ENCODE data around the gene GNPTG. TPM values are rescaled to one million over a fixed set of nuclear protein-coding genes. Genes with fewer than 3 reads are reported as not detected.

The GNPTG gene
- total and polyA plus RNA-seq, 2 donors: 27.8 to 61.3 TPM

- peak overlapping the region; percentile 75 to 93 for H3K4me3 ChIP-seq (ENCODE audit: low read length in 2 of 2)
- H3K36me3 ChIP-seq (ENCODE audit: control insufficient read depth in 2 of 2, insufficient read depth in 2 of 2, low read length in 1 of 2): peaks cover 37 to 40% of the 10 kb centered on the region in 2 donors
- peak in 2 of 9 donors; percentile 41 to 49 for DNase-seq (ENCODE audit: low read depth in 6 of 9, low spot score in 9 of 9)
- peaks cover 17 to 29% of the 10 kb centered on the region in 2 donors for H3K4me1 ChIP-seq (ENCODE audit: control insufficient read depth in 2 of 2, insufficient read depth in 2 of 2, low read length in 2 of 2)
- H3K27ac ChIP-seq (ENCODE audit: low read depth in 1 of 2, low read length in 1 of 2): peak overlapping the region in 1 of 2 donors; percentile 56
- H3K9me3 ChIP-seq (ENCODE audit: control insufficient read depth in 2 of 2, insufficient read depth in 1 of 2, low read length in 1 of 2): no peaks in the 10 kb centered on the region
- H3K27me3 ChIP-seq (ENCODE audit: control insufficient read depth in 2 of 2, insufficient read depth in 1 of 2, low read length in 1 of 2): no peaks in the 10 kb centered on the region
- 2% methylated on average over 14 of the region's 14 CpGs for whole genome bisulfite sequencing
Measured at GRCh38 chr16:1310832-1311200, 40.9 kb upstream of the GNPTG start.

- peak overlapping the region; percentile 75 to 93 for H3K4me3 ChIP-seq (ENCODE audit: low read length in 2 of 2)
- H3K27ac ChIP-seq (ENCODE audit: low read depth in 1 of 2, low read length in 1 of 2): peak overlapping the region in 1 of 2 donors; percentile 31
- H3K4me1 ChIP-seq (ENCODE audit: control insufficient read depth in 2 of 2, insufficient read depth in 2 of 2, low read length in 2 of 2): peaks cover 16 to 25% of the 10 kb centered on the region in 2 donors
- WGBS: 35% methylated on average over 13 of the region's 13 CpGs
- H3K9me3 ChIP-seq (ENCODE audit: control insufficient read depth in 2 of 2, insufficient read depth in 1 of 2, low read length in 1 of 2): no peaks in the 10 kb centered on the region
- no peak for DNase-seq (ENCODE audit: low read depth in 6 of 9, low spot score in 9 of 9)
- H3K36me3 ChIP-seq (ENCODE audit: control insufficient read depth in 2 of 2, insufficient read depth in 2 of 2, low read length in 1 of 2): peaks cover 42 to 44% of the 10 kb centered on the region in 2 donors
- H3K27me3 ChIP-seq (ENCODE audit: control insufficient read depth in 2 of 2, insufficient read depth in 1 of 2, low read length in 1 of 2): no peaks in the 10 kb centered on the region
Measured at GRCh38 chr16:1311212-1311737, 40.5 kb upstream of the GNPTG start.

- Histone ChIP-seq H3K9me3 (ENCODE audit: control insufficient read depth in 2 of 2, insufficient read depth in 1 of 2, low read length in 1 of 2) (no peaks in the 10 kb centered on the region), H3K27me3 (ENCODE audit: control insufficient read depth in 2 of 2, insufficient read depth in 1 of 2, low read length in 1 of 2) (no peaks in the 10 kb centered on the region), H3K4me1 (ENCODE audit: control insufficient read depth in 2 of 2, insufficient read depth in 2 of 2, low read length in 2 of 2) (peaks cover 16 to 20% of the 10 kb centered on the region in 2 donors), H3K4me3 (ENCODE audit: low read length in 2 of 2) (peak overlapping the region; percentile 75 to 93), H3K36me3 (ENCODE audit: control insufficient read depth in 2 of 2, insufficient read depth in 2 of 2, low read length in 1 of 2) (peaks cover 48 to 51% of the 10 kb centered on the region in 2 donors), H3K27ac (ENCODE audit: low read depth in 1 of 2, low read length in 1 of 2) (no peak overlapping the region)
- 73% methylated on average over 35 of the region's 35 CpGs for WGBS
- DNase-seq (ENCODE audit: low read depth in 6 of 9, low spot score in 9 of 9): no peak
Measured at GRCh38 chr16:1311738-1312466, 39.8 kb upstream of the GNPTG start.

- H3K27me3 ChIP-seq (ENCODE audit: control insufficient read depth in 2 of 2, insufficient read depth in 1 of 2, low read length in 1 of 2): no peaks in the 10 kb centered on the region
- WGBS: 88% methylated on average over 16 of the region's 16 CpGs
- no peak for DNase-seq (ENCODE audit: low read depth in 6 of 9, low spot score in 9 of 9)
- H3K9me3 ChIP-seq (ENCODE audit: control insufficient read depth in 2 of 2, insufficient read depth in 1 of 2, low read length in 1 of 2): no peaks in the 10 kb centered on the region
- H3K4me3 ChIP-seq (ENCODE audit: low read length in 2 of 2): no peak overlapping the region
- peaks cover 16 to 20% of the 10 kb centered on the region in 2 donors for H3K4me1 ChIP-seq (ENCODE audit: control insufficient read depth in 2 of 2, insufficient read depth in 2 of 2, low read length in 2 of 2)
- H3K27ac ChIP-seq (ENCODE audit: low read depth in 1 of 2, low read length in 1 of 2): no peak overlapping the region
- H3K36me3 ChIP-seq (ENCODE audit: control insufficient read depth in 2 of 2, insufficient read depth in 2 of 2, low read length in 1 of 2): peaks cover 53 to 56% of the 10 kb centered on the region in 2 donors
Measured at GRCh38 chr16:1312467-1312816, 39.3 kb upstream of the GNPTG start.

GRCh38 chr16:1312903-1313302 is 38.8 kb upstream of the GNPTG start:
- Histone ChIP-seq H3K27ac (ENCODE audit: low read depth in 1 of 2, low read length in 1 of 2) (no peak overlapping the region), H3K4me3 (ENCODE audit: low read length in 2 of 2) (no peak overlapping the region), H3K4me1 (ENCODE audit: control insufficient read depth in 2 of 2, insufficient read depth in 2 of 2, low read length in 2 of 2) (peaks cover 16 to 20% of the 10 kb centered on the region in 2 donors), H3K27me3 (ENCODE audit: control insufficient read depth in 2 of 2, insufficient read depth in 1 of 2, low read length in 1 of 2) (no peaks in the 10 kb centered on the region), H3K36me3 (ENCODE audit: control insufficient read depth in 2 of 2, insufficient read depth in 2 of 2, low read length in 1 of 2) (peaks cover 58 to 61% of the 10 kb centered on the region in 2 donors), H3K9me3 (ENCODE audit: control insufficient read depth in 2 of 2, insufficient read depth in 1 of 2, low read length in 1 of 2) (no peaks in the 10 kb centered on the region)
- WGBS: 96% methylated on average over 15 of the region's 15 CpGs
- no peak for DNase-seq (ENCODE audit: low read depth in 6 of 9, low spot score in 9 of 9)

GRCh38 chr16:1313721-1314369 is 37.9 kb upstream of the GNPTG start:
- Histone ChIP-seq H3K4me1 (ENCODE audit: control insufficient read depth in 2 of 2, insufficient read depth in 2 of 2, low read length in 2 of 2) (peaks cover 13 to 20% of the 10 kb centered on the region in 2 donors), H3K27ac (ENCODE audit: low read depth in 1 of 2, low read length in 1 of 2) (no peak overlapping the region), H3K27me3 (ENCODE audit: control insufficient read depth in 2 of 2, insufficient read depth in 1 of 2, low read length in 1 of 2) (no peaks in the 10 kb centered on the region), H3K4me3 (ENCODE audit: low read length in 2 of 2) (no peak overlapping the region), H3K9me3 (ENCODE audit: control insufficient read depth in 2 of 2, insufficient read depth in 1 of 2, low read length in 1 of 2) (no peaks in the 10 kb centered on the region), H3K36me3 (ENCODE audit: control insufficient read depth in 2 of 2, insufficient read depth in 2 of 2, low read length in 1 of 2) (peaks cover 67 to 70% of the 10 kb centered on the region in 2 donors)
- DNase-seq (ENCODE audit: low read depth in 6 of 9, low spot score in 9 of 9): no peak
- 93% methylated on average over 38 of the region's 38 CpGs for WGBS

- Histone ChIP-seq H3K4me1 (ENCODE audit: control insufficient read depth in 2 of 2, insufficient read depth in 2 of 2, low read length in 2 of 2) (peaks cover 13 to 20% of the 10 kb centered on the region in 2 donors), H3K9me3 (ENCODE audit: control insufficient read depth in 2 of 2, insufficient read depth in 1 of 2, low read length in 1 of 2) (no peaks in the 10 kb centered on the region), H3K36me3 (ENCODE audit: control insufficient read depth in 2 of 2, insufficient read depth in 2 of 2, low read length in 1 of 2) (peaks cover 74 to 77% of the 10 kb centered on the region in 2 donors), H3K27me3 (ENCODE audit: control insufficient read depth in 2 of 2, insufficient read depth in 1 of 2, low read length in 1 of 2) (no peaks in the 10 kb centered on the region), H3K4me3 (ENCODE audit: low read length in 2 of 2) (no peak overlapping the region), H3K27ac (ENCODE audit: low read depth in 1 of 2, low read length in 1 of 2) (no peak overlapping the region)
- no peak for DNase-seq (ENCODE audit: low read depth in 6 of 9, low spot score in 9 of 9)
- WGBS: 97% methylated on average over 28 of the region's 28 CpGs
Measured at GRCh38 chr16:1314399-1315068, 37.2 kb upstream of the GNPTG start.

- Histone ChIP-seq H3K27me3 (ENCODE audit: control insufficient read depth in 2 of 2, insufficient read depth in 1 of 2, low read length in 1 of 2) (no peaks in the 10 kb centered on the region), H3K4me3 (ENCODE audit: low read length in 2 of 2) (no peak overlapping the region), H3K4me1 (ENCODE audit: control insufficient read depth in 2 of 2, insufficient read depth in 2 of 2, low read length in 2 of 2) (peaks cover 13 to 20% of the 10 kb centered on the region in 2 donors), H3K36me3 (ENCODE audit: control insufficient read depth in 2 of 2, insufficient read depth in 2 of 2, low read length in 1 of 2) (peaks cover 82 to 85% of the 10 kb centered on the region in 2 donors), H3K9me3 (ENCODE audit: control insufficient read depth in 2 of 2, insufficient read depth in 1 of 2, low read length in 1 of 2) (no peaks in the 10 kb centered on the region), H3K27ac (ENCODE audit: low read depth in 1 of 2, low read length in 1 of 2) (no peak overlapping the region)
- WGBS: 90% methylated on average over 46 of the region's 46 CpGs
- no peak for DNase-seq (ENCODE audit: low read depth in 6 of 9, low spot score in 9 of 9)
Measured at GRCh38 chr16:1315081-1316032, 36.4 kb upstream of the GNPTG start.
